Measurements from ENCODE around the gene FLRT2.

- TF ChIP-seq TAF1 (IDR thresholded peaks at IDR 0.05; ENCODE audit: borderline replicate concordance, insufficient read depth, low read length) (no peak), REST (IDR thresholded peaks at IDR 0.05; ENCODE audit: insufficient read depth in 1 of 2, low read depth in 2 of 2, low read length in 2 of 2) (no peak)
Measured at GRCh38 chr14:85578357-85578756, 48.4 kb downstream of the FLRT2 start.
